GM21381 (cell line): ENCODE measurements around the gene GADD45B.
"Not testable (repeated sequence)": the region's sequence is repeated elsewhere in the genome, so short reads cannot be mapped to it uniquely, and the experiment has no call there.

ENCODE experiments used
- ATAC-seq: cut with Tn5 transposase; IDR thresholded peaks from one replicate; pipeline ENCODE4 v1.9.1; 2021; ENCODE audit warnings: mild to moderate bottlenecking, moderate library complexity; ENCODE audit not compliant: unreplicated experiment

The GADD45B gene

GRCh38 chr19:2512523-2513431 lies 36.9 kb downstream of the GADD45B start:
- ATAC-seq: no peak

GRCh38 chr19:2514981-2515518 lies 39.1 kb downstream of the GADD45B start:
- ATAC-seq: no peak

- ATAC-seq: no peak
These were observed 40.8 kb downstream of the GADD45B start for GRCh38 chr19:2516727-2517126.

GRCh38 chr19:2517881-2518601 lies 42.1 kb downstream of the GADD45B start:
- ATAC-seq: no peak

GRCh38 chr19:2518856-2519255 lies 42.9 kb downstream of the GADD45B start:
- ATAC-seq: not testable (repeated sequence)

GRCh38 chr19:2519482-2519881 lies 43.6 kb downstream of the GADD45B start:
- ATAC-seq: no peak

GRCh38 chr19:2523630-2524311 lies 47.8 kb downstream of the GADD45B start:
- ATAC-seq: no peak

GRCh38 chr19:2524361-2524839 lies 48.5 kb downstream of the GADD45B start:
- no peak for ATAC-seq

GRCh38 chr19:2524840-2525723 lies 49.2 kb downstream of the GADD45B start:
- ATAC-seq: no peak

GRCh38 chr19:2527171-2527570 lies 51.2 kb downstream of the GADD45B start:
- ATAC-seq: no peak

GRCh38 chr19:2527686-2528085 lies 51.8 kb downstream of the GADD45B start:
- no peak for ATAC-seq
